ENCODE data around the gene DHRS7B. TPM values are rescaled to one million over a fixed set of nuclear protein-coding genes. Genes with fewer than 3 reads are reported as not detected.

The DHRS7B gene
- total and polyA plus RNA-seq, 12 donors = 17.1 to 48.6 (median 27.3) TPM

DNA sequence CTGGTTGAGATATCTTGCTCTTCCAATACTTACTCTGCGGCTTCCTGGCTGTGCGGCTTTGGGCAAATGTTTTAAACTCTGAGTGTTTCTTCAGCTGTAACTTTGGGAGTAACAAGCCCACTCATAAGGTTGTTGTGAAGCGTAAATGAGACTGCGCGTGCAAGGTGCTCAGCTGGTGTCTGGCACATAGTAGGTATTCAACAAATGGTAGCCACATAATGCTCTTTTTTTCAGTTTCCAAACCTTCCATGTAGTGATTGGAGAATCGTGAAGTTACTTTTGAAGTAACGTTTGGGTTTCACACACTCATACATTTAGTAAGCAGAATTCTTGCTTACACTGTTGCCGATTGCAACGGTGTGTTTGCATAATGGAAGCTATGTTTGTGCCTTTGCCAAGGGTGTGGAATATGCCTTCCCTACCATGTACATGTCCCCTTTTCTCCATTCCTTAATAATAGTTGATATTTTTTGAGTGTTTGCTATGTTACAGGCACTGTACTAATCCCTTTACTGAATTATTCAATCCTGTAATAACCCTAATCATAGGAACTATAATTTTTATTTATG lies 829 bp downstream of the DHRS7B start:
- no peaks in the 10 kb centered on the region for H3K9me3 ChIP-seq
- peaks cover 4 to 68% (median 39%) of the 10 kb centered on the region in 9 donors for H3K4me1 ChIP-seq
- TF ChIP-seq, protein P1, sequence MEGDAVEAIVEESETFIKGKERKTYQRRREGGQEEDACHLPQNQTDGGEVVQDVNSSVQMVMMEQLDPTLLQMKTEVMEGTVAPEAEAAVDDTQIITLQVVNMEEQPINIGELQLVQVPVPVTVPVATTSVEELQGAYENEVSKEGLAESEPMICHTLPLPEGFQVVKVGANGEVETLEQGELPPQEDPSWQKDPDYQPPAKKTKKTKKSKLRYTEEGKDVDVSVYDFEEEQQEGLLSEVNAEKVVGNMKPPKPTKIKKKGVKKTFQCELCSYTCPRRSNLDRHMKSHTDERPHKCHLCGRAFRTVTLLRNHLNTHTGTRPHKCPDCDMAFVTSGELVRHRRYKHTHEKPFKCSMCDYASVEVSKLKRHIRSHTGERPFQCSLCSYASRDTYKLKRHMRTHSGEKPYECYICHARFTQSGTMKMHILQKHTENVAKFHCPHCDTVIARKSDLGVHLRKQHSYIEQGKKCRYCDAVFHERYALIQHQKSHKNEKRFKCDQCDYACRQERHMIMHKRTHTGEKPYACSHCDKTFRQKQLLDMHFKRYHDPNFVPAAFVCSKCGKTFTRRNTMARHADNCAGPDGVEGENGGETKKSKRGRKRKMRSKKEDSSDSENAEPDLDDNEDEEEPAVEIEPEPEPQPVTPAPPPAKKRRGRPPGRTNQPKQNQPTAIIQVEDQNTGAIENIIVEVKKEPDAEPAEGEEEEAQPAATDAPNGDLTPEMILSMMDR (IDR thresholded peaks at IDR 0.05) = no peak
- DNase-seq (no peak), ATAC-seq (no peak)
- H3K36me3 ChIP-seq = no peaks in the 10 kb centered on the region
- WGBS, 2 donors = 18 to 20% methylated on average over 9 of the region's 9 CpGs
- intact Hi-C loops (cut with DNase I) = loop anchor here (2.0 to 10.0 kb wide), 14 partner anchors 33 to 385 kb away; partner anchors contain the start of genes TMEM11 (in 7 of the 10) and MAP2K3 (in 3 of the 10)
- H3K27me3 ChIP-seq = no peaks in the 10 kb centered on the region
- peak overlapping the region; percentile 61 to 96 (median 91) for H3K4me3 ChIP-seq
- peak overlapping the region; percentile 82 to 96 (median 94) for H3K27ac ChIP-seq

DNA sequence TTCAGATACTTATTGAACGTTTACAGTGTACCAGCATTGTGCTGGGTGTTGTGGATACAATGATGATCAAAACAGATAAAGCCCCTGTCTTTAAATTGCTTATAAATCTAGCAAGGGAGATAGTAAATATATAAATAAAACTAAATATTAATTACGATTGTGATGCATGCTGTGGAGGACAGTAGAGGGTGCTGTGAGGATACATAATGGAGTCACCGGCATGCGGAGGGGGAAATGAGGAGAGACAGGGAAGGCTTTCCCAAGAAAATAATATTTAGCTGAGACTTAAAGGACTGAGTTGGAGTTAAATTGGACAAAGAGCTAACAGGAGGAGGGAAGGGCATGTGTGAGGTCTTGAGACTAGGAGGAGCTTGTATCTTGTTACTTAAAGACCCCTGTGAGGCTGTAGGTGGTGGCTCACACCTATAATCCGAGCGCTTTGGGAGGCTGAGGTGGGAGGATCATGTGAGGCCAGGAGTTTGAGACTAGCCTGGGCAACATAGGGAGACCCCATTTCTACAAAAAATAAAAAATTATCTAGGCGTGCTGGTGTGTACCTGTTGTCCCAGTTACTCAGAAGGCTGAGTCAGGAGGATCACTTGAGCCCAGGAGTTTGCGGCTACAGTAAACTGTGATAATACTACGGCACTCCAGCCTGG lies 2.4 kb downstream of the DHRS7B start:
- Histone ChIP-seq H3K36me3 (no peaks in the 10 kb centered on the region), H3K4me1 (peaks cover 4 to 66% (median 39%) of the 10 kb centered on the region in 9 donors), H3K4me3 (no peak overlapping the region), H3K9me3 (peaks cover 0 to 3% (median 0%) of the 10 kb centered on the region in 11 donors), H3K27me3 (no peaks in the 10 kb centered on the region), H3K27ac (no peak overlapping the region)
- WGBS, 2 donors = 62 to 64% methylated on average over 9 of the region's 9 CpGs
- intact Hi-C loops (cut with DNase I) = loop anchor here (2.0 to 10.0 kb wide), 12 partner anchors 32 to 383 kb away; partner anchors contain the start of genes TMEM11 (in 7 of the 10) and MAP2K3 (in 3 of the 10)
- ATAC-seq (peak in 2 of 8 donors; percentile 25 to 27), DNase-seq (peak in 1 of 2 donors; percentile 36)
- TF ChIP-seq, protein P1 (IDR thresholded peaks at IDR 0.05) = peak; percentile 32 to 80 (median 57)

DNA sequence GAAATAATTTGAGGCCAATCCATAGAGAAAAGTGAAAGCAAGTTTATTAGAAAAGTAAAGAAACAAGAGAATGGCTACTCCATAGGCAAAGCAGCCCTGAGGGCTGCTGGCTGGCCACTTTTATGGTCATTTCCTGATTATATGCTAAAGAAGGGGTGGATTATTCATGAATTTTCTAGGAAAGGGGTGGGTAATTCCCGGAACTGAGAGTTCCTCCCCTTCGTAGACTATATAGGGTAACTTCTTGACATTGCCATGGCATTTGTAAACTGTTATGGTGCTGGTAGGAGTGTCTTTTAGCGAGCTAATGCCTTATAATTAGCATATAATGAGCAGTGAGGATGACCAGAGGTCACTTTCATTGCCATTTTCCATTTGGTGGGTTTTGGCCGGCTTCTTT lies 4.4 kb downstream of the DHRS7B start:
- WGBS, 2 donors = 44 to 46% methylated on average over 4 of the region's 4 CpGs
- no peak for DNase-seq
- Histone ChIP-seq H3K4me1 (peaks cover 4 to 51% (median 32%) of the 10 kb centered on the region in 9 donors), H3K4me3 (no peak overlapping the region), H3K36me3 (no peaks in the 10 kb centered on the region), H3K27me3 (no peaks in the 10 kb centered on the region), H3K9me3 (peaks cover 0 to 18% (median 0%) of the 10 kb centered on the region in 11 donors), H3K27ac (peak overlapping the region in 4 of 10 donors; percentile 20 to 57 (median 42))
- intact Hi-C loops (cut with DNase I) = loop anchor here in 3 of 10 donors (2.0 to 10.0 kb wide), 3 partner anchors 41 to 144 kb away; no protein-coding TSS in a partner anchor
- peak in 1 of 8 donors; percentile 9 for ATAC-seq
- TF ChIP-seq, protein P1 (IDR thresholded peaks at IDR 0.05) = no peak

DNA sequence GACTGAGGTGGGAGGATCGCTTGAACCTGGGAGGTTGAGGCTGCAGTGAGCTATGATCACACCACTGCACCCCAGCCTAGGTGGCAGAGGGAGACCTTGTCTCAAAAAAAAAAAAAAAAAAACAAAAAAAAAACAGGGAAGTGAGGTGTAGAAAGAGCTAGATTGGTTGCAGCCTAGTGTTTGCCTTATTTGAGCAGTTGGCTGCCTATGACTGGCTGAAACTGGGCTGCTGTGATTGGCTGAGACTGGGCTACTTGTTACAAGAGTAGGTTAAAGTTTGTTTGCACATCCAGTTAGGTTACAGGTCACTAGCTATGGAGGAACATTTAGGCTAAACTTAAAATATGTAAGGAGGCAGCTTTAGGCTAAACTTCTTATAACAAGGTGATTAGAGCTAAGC lies 5.7 kb downstream of the DHRS7B start:
- DNase-seq (no peak), ATAC-seq (peak in 7 of 8 donors; percentile 52 to 70 (median 63))
- H3K9me3 ChIP-seq = peaks cover 0 to 22% (median 0%) of the 10 kb centered on the region in 11 donors
- peak overlapping the region in 4 of 10 donors; percentile 20 to 57 (median 42) for H3K27ac ChIP-seq
- TF ChIP-seq, protein P1 (IDR thresholded peaks at IDR 0.05) = no peak
- no peaks in the 10 kb centered on the region for H3K36me3 ChIP-seq
- no peaks in the 10 kb centered on the region for H3K27me3 ChIP-seq
- H3K4me1 ChIP-seq = peaks cover 3 to 44% (median 26%) of the 10 kb centered on the region in 9 donors
- H3K4me3 ChIP-seq = no peak overlapping the region
- intact Hi-C loops (cut with DNase I) = loop anchor here in 2 of 10 donors (5.0 to 10.0 kb wide), 2 partner anchors 40 to 52 kb away; no protein-coding TSS in a partner anchor
- WGBS, 2 donors = 88 to 98% methylated on average over 1 of the region's 1 CpG

Measured in heart right ventricle (tissue), 16 donors.